HUES64 (cell line): Measurements from ENCODE around the gene CHMP4A.
"Not testable (repeated sequence)": the region's sequence is repeated elsewhere in the genome, so short reads cannot be mapped to it uniquely, and the experiment has no call there.

Experiments
- H3K27ac ChIP-seq: 2 replicates; pipeline ENCODE4 v1.7.0; 2013; ENCODE audit warnings: low read depth, low read length, inconsistent platforms
- H3K27me3 ChIP-seq: 2 replicates; pipeline ENCODE4 v1.6.1; 2013; ENCODE audit warnings: mild to moderate bottlenecking, low read length; ENCODE audit not compliant: insufficient read depth
- H3K36me3 ChIP-seq: 2 replicates; pipeline ENCODE4 v1.6.1; 2013; ENCODE audit warnings: mild to moderate bottlenecking, low read length; ENCODE audit not compliant: insufficient read depth
- H3K4me1 ChIP-seq: 2 replicates; pipeline ENCODE4 v1.6.1; 2013; ENCODE audit warnings: mild to moderate bottlenecking, low read length, moderate library complexity; ENCODE audit not compliant: insufficient read depth
- H3K4me3 ChIP-seq: 2 replicates; pipeline ENCODE4 v1.5.1; 2013; ENCODE audit warnings: mild to moderate bottlenecking, low read length, moderate library complexity
- H3K9ac ChIP-seq: 2 replicates; pipeline ENCODE4 v1.6.1; 2013; ENCODE audit warnings: mild to moderate bottlenecking, low read depth, low read length
- H3K9me3 ChIP-seq: 2 replicates; pipeline ENCODE4 v1.6.1; 2013; ENCODE audit warnings: low read depth, low read length; ENCODE audit not compliant: insufficient read depth
- WGBS: fragments of 150-250, 120-280 bp; methylation state at CpG from one replicate; pipeline ENCODE4 v1.1.7; 2013; ENCODE audit warnings: missing lambda C conversion rate; 5-methylcytosine and 5-hydroxymethylcytosine counted together

CHMP4A gene

GRCh38 chr14:24234095-24235005 lies 21.1 kb upstream of the CHMP4A start:
- 92% methylated on average over 3 of the region's 3 CpGs for WGBS
- H3K27me3 ChIP-seq: no peaks in the 10 kb centered on the region
- H3K27ac ChIP-seq: no peak overlapping the region
- no peaks in the 10 kb centered on the region for H3K9me3 ChIP-seq
- H3K9ac ChIP-seq: no peak overlapping the region
- no peak overlapping the region for H3K4me3 ChIP-seq
- H3K4me1 ChIP-seq: 0 out of 2 replicates have a peak, but pooled peaks cover 5% of the 10 kb centered on the region
- peaks cover 53% of the 10 kb centered on the region for H3K36me3 ChIP-seq

DNA sequence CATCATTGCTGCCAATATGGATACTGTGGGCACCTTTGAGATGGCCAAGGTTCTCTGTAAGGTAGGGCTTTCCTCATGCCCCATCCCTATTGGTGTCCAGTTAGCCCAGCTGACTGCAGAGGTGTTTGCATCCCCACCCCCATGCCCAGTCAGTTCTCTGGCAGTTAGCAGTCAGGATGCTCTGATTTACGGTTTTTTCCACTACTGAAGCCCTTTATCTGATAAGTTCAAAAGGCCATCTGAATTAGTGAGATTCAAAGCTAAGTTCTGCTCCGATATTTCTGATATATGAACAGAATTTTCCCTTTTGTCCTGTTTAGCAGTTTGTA lies 20.2 kb upstream of the CHMP4A start:
- peak overlapping the region; percentile 81; the same call in 1 of the 2 replicates for H3K9ac ChIP-seq
- H3K27me3 ChIP-seq: no peaks in the 10 kb centered on the region
- H3K4me3 ChIP-seq: peak overlapping the region; percentile 74
- H3K27ac ChIP-seq: no peak overlapping the region
- no peaks in the 10 kb centered on the region for H3K9me3 ChIP-seq
- WGBS: 89% methylated on average over 2 of the region's 2 CpGs
- 0 out of 2 replicates have a peak, but pooled peaks cover 5% of the 10 kb centered on the region for H3K4me1 ChIP-seq
- peaks cover 45% of the 10 kb centered on the region for H3K36me3 ChIP-seq

DNA sequence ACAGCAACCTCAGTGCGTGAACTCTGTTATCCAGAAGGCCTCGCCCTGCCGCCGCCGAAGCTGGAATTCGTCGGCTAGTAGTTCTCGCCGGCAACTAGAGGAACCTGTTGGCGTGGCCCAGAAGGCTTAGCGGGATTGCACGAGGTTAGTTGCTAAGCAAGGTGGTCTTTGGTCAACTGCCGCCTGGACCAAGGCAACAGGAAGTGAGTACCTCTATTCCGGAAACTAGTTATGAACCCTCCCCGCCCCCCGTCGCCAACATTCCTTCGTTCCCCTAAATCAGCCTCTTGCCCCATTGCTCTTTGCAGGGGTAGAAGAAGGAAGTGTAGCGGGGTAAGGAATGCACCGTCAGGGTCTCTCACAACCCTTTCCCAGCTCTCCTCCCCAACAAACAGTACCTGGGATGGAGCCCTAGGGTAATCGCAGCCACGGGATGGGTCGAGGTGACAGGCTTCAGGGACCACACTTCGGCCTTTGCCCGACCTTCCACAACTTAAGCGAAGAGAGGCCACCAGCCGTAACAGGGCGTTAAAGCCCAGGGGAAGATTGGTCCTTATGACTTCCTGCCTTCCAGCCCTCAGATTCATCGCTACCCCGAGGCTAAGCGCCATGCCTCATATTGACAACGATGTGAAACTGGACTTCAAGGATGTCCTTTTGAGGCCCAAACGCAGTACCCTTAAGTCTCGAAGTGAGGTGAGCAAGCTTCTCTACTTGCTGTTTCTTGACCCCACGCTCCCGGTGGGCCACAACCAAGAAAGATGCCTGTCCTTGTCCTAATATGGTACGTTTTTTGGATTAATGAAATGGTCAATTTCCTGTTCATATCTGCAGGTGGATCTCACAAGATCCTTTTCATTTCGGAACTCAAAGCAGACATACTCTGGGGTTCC lies 19.6 kb upstream of the CHMP4A start, which contains the start of gene GMPR2:
TSS of gene GMPR2 (plus strand) at position 285 of the 893 bp plus-strand sequence. CDS start at position 610, 325 bp downstream.
- Histone ChIP-seq H3K9me3 (no peaks in the 10 kb centered on the region), H3K27me3 (no peaks in the 10 kb centered on the region), H3K4me3 (peak within 1 kb of the TSS; percentile 74), H3K4me1 (0 out of 2 replicates have a peak, but pooled peaks cover 5% of the 10 kb centered on the region), H3K9ac (peak within 1 kb of the TSS; percentile 81), H3K27ac (peak within 1 kb of the TSS; percentile 94), H3K36me3 (peaks cover 45% of the 10 kb centered on the region)
- WGBS: 9% methylated on average over 36 of the region's 38 CpGs

DNA sequence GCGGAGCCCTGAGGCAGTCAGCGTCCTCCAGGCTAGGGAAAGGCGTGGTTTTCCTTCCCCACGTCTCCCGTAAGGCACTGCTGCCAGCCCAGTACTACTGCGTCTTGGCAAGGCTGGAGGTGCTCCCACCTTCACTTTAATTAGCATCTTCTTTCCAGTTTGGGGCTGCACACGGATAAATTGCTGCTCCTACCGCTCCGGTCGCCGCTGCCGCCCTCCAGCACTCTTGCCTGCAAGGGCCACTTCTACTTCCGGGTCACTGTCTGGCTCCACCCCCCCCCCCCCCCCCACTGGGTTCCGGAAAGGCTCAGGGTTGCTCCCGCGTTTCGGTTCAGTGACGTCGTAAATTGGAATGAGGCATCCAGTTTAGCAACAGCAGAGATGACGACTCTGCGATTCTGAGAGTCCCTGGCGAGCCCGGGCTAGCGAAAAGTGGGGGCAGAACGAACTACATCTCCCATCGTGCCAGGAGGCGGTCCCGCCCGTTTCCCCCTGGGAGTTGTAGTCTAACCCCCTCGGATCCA lies 18.9 kb upstream of the CHMP4A start, which contains the start of gene NEDD8:
TSS of gene NEDD8 (minus strand) at position 247 of the 524 bp plus-strand sequence. CDS start at position 147, 100 bp downstream.
- under 1% methylated on average over 30 of the region's 30 CpGs for WGBS
- H3K27me3 ChIP-seq: no peaks in the 10 kb centered on the region
- 0 out of 2 replicates have a peak, but pooled peaks cover 5% of the 10 kb centered on the region for H3K4me1 ChIP-seq
- H3K9me3 ChIP-seq: no peaks in the 10 kb centered on the region
- peak within 1 kb of the TSS; percentile 81 for H3K9ac ChIP-seq
- H3K4me3 ChIP-seq: peak within 1 kb of the TSS; percentile 74
- peak within 1 kb of the TSS; percentile 94 for H3K27ac ChIP-seq
- H3K36me3 ChIP-seq: peaks cover 45% of the 10 kb centered on the region

DNA sequence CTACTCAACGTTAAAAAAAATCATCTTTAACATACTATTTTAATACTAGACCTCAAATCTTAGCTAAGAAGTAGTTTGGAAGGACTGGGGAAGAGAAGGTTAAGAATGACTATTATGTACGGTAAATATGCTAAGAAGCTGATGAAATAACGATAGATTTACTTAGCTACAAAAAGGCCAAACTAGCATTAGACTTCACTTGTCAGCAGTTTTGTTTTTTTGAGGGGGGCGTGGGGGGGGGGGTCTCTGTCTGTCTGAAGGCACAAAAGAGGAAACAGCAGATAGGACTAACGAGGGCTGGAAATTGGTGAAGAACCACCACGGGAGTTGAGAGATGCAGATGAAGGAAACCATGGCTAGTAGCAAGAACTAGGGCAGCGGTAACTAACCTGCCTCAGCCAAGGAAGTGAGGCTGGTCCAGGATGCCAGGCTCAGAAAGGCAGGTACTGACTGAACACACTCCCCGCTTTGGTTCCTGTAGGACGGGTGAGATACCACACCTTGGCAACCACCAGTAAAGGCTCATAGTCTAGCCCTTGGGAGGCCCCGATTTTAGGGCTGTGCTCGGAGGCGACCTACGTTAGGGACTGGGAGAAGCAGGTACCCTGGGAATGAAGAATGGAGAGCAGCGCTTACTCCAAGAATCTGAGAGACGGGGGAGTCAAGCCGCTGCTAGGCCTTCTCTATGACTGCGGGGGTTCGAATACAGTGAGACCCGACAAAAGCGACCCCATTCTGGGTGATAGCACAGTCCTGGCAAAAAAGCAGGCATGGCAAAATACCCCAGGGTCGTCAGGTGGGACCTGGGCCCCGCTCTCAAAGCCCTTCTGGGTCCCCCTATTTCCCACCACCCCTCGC lies 18.2 kb upstream of the CHMP4A start:
- Histone ChIP-seq H3K27me3 (no peaks in the 10 kb centered on the region), H3K36me3 (peaks cover 45% of the 10 kb centered on the region), H3K9me3 (no peaks in the 10 kb centered on the region), H3K4me1 (0 out of 2 replicates have a peak, but pooled peaks cover 5% of the 10 kb centered on the region), H3K27ac (peak overlapping the region; percentile 94; the same call in 1 of the 2 replicates), H3K4me3 (peak overlapping the region; percentile 74), H3K9ac (peak overlapping the region; percentile 81)
- 15% methylated on average over 23 of the region's 23 CpGs for WGBS

GRCh38 chr14:24228902-24229301 lies 15.6 kb upstream of the CHMP4A start:
- Histone ChIP-seq H3K36me3 (peaks cover 29% of the 10 kb centered on the region), H3K4me3 (no peak overlapping the region), H3K9ac (no peak overlapping the region), H3K27me3 (no peaks in the 10 kb centered on the region), H3K4me1 (0 out of 2 replicates have a peak, but pooled peaks cover 5% of the 10 kb centered on the region), H3K27ac (no peak overlapping the region), H3K9me3 (no peaks in the 10 kb centered on the region)
- WGBS: 0% methylated on average over 1 of the region's 1 CpG

GRCh38 chr14:24226473-24226872 lies 13.2 kb upstream of the CHMP4A start:
- Histone ChIP-seq H3K36me3 (peaks cover 29% of the 10 kb centered on the region), H3K27me3 (no peaks in the 10 kb centered on the region), H3K4me1 (no peaks in the 10 kb centered on the region), H3K9me3 (no peaks in the 10 kb centered on the region), H3K9ac (no peak overlapping the region), H3K4me3 (no peak overlapping the region), H3K27ac (no peak overlapping the region)
- no CpG with 5 or more reads among the region's 1 CpG for WGBS

GRCh38 chr14:24224618-24225071 lies 11.4 kb upstream of the CHMP4A start:
- peaks cover 32% of the 10 kb centered on the region for H3K36me3 ChIP-seq
- no peaks in the 10 kb centered on the region for H3K27me3 ChIP-seq
- no peaks in the 10 kb centered on the region for H3K4me1 ChIP-seq
- no peak overlapping the region for H3K27ac ChIP-seq
- H3K4me3 ChIP-seq: no peak overlapping the region
- H3K9ac ChIP-seq: no peak overlapping the region
- no peaks in the 10 kb centered on the region for H3K9me3 ChIP-seq
- WGBS: 92% methylated on average over 7 of the region's 7 CpGs

- 96% methylated on average over 4 of the region's 4 CpGs for WGBS
- not testable (repeated sequence) for H3K9ac ChIP-seq, H3K9me3 ChIP-seq, H3K4me1 ChIP-seq, H3K27me3 ChIP-seq, H3K27ac ChIP-seq, H3K4me3 ChIP-seq
- peaks cover 32% of the 10 kb centered on the region for H3K36me3 ChIP-seq
Measured at GRCh38 chr14:24222987-24223386, 9.7 kb upstream of the CHMP4A start.

DNA sequence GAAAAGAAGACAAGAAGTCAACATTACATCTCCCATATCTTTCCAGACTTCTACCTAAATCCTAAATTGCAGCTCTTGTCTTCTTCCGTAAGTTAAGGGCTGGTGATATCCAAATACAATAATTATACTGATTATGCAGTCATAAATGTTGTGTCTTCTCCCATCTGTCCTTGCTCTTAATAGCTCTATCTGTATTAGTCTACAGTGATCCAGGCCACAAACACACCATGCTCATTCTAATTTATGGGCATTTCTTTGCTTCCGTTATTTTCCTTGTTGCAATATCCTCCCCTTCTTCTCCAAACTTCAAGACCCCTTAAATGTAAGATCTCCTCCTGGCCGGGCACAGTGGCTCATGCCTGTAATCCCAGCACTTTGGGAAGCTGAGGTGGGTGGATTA lies 6.2 kb upstream of the CHMP4A start:
- WGBS: 90% methylated on average over 2 of the region's 3 CpGs
- Histone ChIP-seq H3K27ac (no peak overlapping the region), H3K9me3 (no peaks in the 10 kb centered on the region), H3K4me1 (no peaks in the 10 kb centered on the region), H3K27me3 (no peaks in the 10 kb centered on the region), H3K9ac (no peak overlapping the region), H3K4me3 (no peak overlapping the region), H3K36me3 (peaks cover 18% of the 10 kb centered on the region)
